DOHH2 (cell line): ENCODE data around the gene GFPT1.

Experiments used
- H3F3A ChIP-seq: fragments of 200-600 bp; sonication (generic), shearing (Covaris generic); 2 replicates; pipeline ENCODE4 v1.6.0; 2016; ENCODE audit warnings: antibody characterized with exemption, mild to moderate bottlenecking; ENCODE audit not compliant: control insufficient read depth, insufficient read depth
- H3K27ac ChIP-seq: fragments of 200-600 bp; sonication (generic); 2 replicates; pipeline ENCODE4 v1.5.1; 2014; ENCODE audit warnings: low read depth, mild to moderate bottlenecking, low read length, moderate library complexity
- H3K27me3 ChIP-seq: fragments of 200-600 bp; sonication (generic); 2 replicates; pipeline ENCODE4 v1.6.1; 2014; ENCODE audit warnings: mild to moderate bottlenecking, low read length, mixed read lengths; ENCODE audit not compliant: control insufficient read depth
- H3K36me3 ChIP-seq: fragments of 200-600 bp; sonication (generic); 2 replicates; pipeline ENCODE4 v1.6.1; 2014; ENCODE audit warnings: mild to moderate bottlenecking, low read length, moderate library complexity, mixed read lengths; ENCODE audit not compliant: control insufficient read depth
- H3K4me1 ChIP-seq: fragments of 200-600 bp; sonication (generic); 2 replicates; pipeline ENCODE4 v1.6.1; 2014; ENCODE audit warnings: mild to moderate bottlenecking, low read length, mixed read lengths; ENCODE audit not compliant: control insufficient read depth
- H3K4me2 ChIP-seq: fragments of 200-600 bp; sonication (generic); 2 replicates; pipeline ENCODE4 v1.6.0; 2014; ENCODE audit warnings: mild to moderate bottlenecking, low read length, moderate library complexity
- H3K4me3 ChIP-seq: fragments of 200-600 bp; sonication (generic); 2 replicates; pipeline ENCODE4 v1.5.1; 2014; ENCODE audit warnings: mild to moderate bottlenecking, low read length, mixed read lengths
- H3K79me2 ChIP-seq: fragments of 200-600 bp; sonication (generic); 2 replicates; pipeline ENCODE4 v1.6.1; 2014; ENCODE audit warnings: mild to moderate bottlenecking, low read length, mixed read lengths; ENCODE audit not compliant: control insufficient read depth
- H3K9me2 ChIP-seq: fragments of 200-600 bp; sonication (generic); replicated peaks from 2 replicates; pipeline ENCODE4 v1.6.1; 2014; ENCODE audit warnings: mild to moderate bottlenecking, low read length, mixed read lengths; ENCODE audit not compliant: control insufficient read depth
- H3K9me3 ChIP-seq: fragments of 200-600 bp; sonication (generic); 2 replicates; pipeline ENCODE4 v1.6.1; 2014; ENCODE audit warnings: antibody characterized with exemption, low read length, mixed read lengths; ENCODE audit not compliant: control insufficient read depth, insufficient read depth
- H4K20me1 ChIP-seq: fragments of 200-600 bp; sonication (generic); 2 replicates; pipeline ENCODE4 v1.6.0; 2014; ENCODE audit warnings: low read depth, mild to moderate bottlenecking, antibody characterized with exemption, low read length, moderate library complexity; ENCODE audit not compliant: control insufficient read depth, insufficient read depth
- EZH2phosphoT487 ChIP-seq: fragments of 200-600 bp; sonication (generic); IDR thresholded peaks from 2 replicates; pipeline ENCODE4 v1.6.1; 2017; ENCODE audit warnings: borderline replicate concordance, mild to moderate bottlenecking, antibody characterized with exemption, low read length, moderate library complexity, mixed read lengths
- TF ChIP-seq, protein P1 (sequence below): fragments of 200-600 bp; sonication (generic); IDR thresholded peaks from one replicate; pipeline ENCODE4 v1.5.1; 2014; ENCODE audit warnings: antibody characterized with exemption, mild to moderate bottlenecking, low read depth, low read length; ENCODE audit not compliant: poor library complexity, severe bottlenecking

The GFPT1 gene

DNA sequence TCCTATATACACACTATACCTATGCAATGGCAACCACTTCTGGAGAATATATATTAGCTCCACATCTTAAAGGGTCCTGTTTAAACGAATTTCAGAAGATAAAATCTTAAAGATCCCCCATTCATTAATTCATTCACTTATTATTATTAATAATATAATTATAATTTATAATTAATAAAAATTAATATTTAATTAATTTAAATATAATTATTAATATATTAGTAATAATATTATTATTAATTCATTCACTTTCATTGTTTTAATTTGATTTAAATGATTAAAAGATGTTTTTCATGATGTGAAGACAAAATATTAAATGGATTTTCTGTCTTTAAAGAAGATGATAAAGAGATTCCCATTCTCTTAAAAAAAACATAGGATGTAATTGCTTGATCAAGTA is 29.1 kb upstream of the GFPT1 start:
- peaks cover 4% of the 10 kb centered on the region; the same call in 1 of the 2 replicates for H3K36me3 ChIP-seq
- no peak overlapping the region for H3K4me2 ChIP-seq
- no peaks in the 10 kb centered on the region for H3K9me3 ChIP-seq
- no peaks in the 10 kb centered on the region for H3K9me2 ChIP-seq
- H3F3A ChIP-seq, result no peaks in the 10 kb centered on the region
- H3K27me3 ChIP-seq, result no peaks in the 10 kb centered on the region
- TF ChIP-seq, protein P1, sequence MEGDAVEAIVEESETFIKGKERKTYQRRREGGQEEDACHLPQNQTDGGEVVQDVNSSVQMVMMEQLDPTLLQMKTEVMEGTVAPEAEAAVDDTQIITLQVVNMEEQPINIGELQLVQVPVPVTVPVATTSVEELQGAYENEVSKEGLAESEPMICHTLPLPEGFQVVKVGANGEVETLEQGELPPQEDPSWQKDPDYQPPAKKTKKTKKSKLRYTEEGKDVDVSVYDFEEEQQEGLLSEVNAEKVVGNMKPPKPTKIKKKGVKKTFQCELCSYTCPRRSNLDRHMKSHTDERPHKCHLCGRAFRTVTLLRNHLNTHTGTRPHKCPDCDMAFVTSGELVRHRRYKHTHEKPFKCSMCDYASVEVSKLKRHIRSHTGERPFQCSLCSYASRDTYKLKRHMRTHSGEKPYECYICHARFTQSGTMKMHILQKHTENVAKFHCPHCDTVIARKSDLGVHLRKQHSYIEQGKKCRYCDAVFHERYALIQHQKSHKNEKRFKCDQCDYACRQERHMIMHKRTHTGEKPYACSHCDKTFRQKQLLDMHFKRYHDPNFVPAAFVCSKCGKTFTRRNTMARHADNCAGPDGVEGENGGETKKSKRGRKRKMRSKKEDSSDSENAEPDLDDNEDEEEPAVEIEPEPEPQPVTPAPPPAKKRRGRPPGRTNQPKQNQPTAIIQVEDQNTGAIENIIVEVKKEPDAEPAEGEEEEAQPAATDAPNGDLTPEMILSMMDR, result no peak
- H3K4me1 ChIP-seq, result no peaks in the 10 kb centered on the region
- no peaks in the 10 kb centered on the region for H4K20me1 ChIP-seq
- no peak overlapping the region for H3K27ac ChIP-seq
- H3K4me3 ChIP-seq, result no peak overlapping the region
- no peaks in the 10 kb centered on the region for H3K79me2 ChIP-seq

DNA sequence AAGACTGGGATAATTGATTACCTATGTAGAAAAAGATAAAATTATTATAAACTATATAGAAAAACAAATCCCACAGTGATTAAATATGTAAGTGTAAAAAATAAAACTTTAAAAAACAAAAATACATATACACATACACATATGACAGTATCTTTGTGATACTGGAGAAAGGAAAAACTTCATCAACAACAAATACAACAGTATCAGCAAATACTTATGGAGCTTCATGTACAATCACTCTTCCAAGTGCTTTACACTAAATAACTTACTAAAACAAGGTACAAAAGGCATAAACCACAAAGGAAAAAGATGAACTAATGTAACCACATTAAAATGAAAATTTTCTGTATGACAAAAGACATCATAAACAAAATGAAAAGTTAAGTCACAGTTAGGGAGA is 24.1 kb upstream of the GFPT1 start:
- H4K20me1 ChIP-seq, result no peaks in the 10 kb centered on the region
- no peaks in the 10 kb centered on the region for H3K27me3 ChIP-seq
- H3K4me3 ChIP-seq, result no peak overlapping the region
- TF ChIP-seq, protein P1, result no peak
- TF ChIP-seq EZH2phosphoT487, result no peak
- H3K36me3 ChIP-seq, result peaks cover 11% of the 10 kb centered on the region
- no peaks in the 10 kb centered on the region for H3K9me3 ChIP-seq
- H3K79me2 ChIP-seq, result no peaks in the 10 kb centered on the region
- no peak overlapping the region for H3K27ac ChIP-seq
- H3F3A ChIP-seq, result no peaks in the 10 kb centered on the region
- no peaks in the 10 kb centered on the region for H3K9me2 ChIP-seq
- no peaks in the 10 kb centered on the region for H3K4me1 ChIP-seq
- no peak overlapping the region for H3K4me2 ChIP-seq

DNA sequence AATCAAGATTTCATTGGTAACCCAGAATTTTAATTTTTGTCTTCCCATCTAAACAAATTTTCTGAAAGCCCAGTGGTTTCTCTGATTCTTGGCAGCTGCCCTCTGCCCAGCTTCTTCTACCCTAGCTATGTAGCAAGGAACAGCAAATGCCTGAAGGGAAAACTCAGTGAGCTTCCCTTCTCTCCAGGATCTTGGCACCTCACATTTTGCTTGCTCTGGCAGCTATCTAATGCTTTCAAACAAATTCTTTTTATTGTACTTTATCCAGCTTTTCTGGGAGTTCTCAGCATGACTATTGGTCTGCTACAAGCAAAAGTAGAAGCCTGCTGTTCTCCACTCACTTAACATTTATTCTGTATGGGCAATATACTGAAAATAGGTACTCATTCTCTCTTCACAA is 18.3 kb upstream of the GFPT1 start:
- no peak overlapping the region for H3K4me2 ChIP-seq
- H3K9me3 ChIP-seq, result no peaks in the 10 kb centered on the region
- no peaks in the 10 kb centered on the region for H4K20me1 ChIP-seq
- no peak overlapping the region for H3K4me3 ChIP-seq
- H3K27ac ChIP-seq, result no peak overlapping the region
- no peaks in the 10 kb centered on the region for H3K27me3 ChIP-seq
- no peaks in the 10 kb centered on the region for H3K79me2 ChIP-seq
- no peaks in the 10 kb centered on the region for H3K4me1 ChIP-seq
- no peaks in the 10 kb centered on the region for H3K9me2 ChIP-seq
- TF ChIP-seq, protein P1, result no peak
- H3K36me3 ChIP-seq, result peaks cover 15% of the 10 kb centered on the region
- H3F3A ChIP-seq, result no peaks in the 10 kb centered on the region

DNA sequence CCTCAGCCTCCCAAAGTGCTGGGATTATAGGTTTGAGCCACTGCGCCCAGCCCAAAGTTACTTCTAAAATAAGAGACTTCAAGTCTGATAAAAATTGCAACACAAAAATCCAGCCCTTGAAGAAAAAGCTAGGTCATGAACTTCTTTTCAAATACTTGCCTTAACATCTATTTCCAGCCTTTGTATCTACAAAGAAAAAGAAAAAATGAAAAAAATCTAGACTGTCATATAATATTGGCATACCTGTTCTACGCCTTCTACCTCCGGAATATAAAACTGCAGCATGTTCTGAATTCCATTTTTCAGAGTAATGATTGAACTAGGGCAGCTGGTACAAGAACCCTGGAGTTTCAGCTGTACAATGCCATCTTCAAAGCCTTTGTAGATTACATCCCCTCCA is 13.1 kb upstream of the GFPT1 start:
- H4K20me1 ChIP-seq, result no peaks in the 10 kb centered on the region
- H3K4me3 ChIP-seq, result no peak overlapping the region
- H3F3A ChIP-seq, result no peaks in the 10 kb centered on the region
- H3K27me3 ChIP-seq, result no peaks in the 10 kb centered on the region
- no peaks in the 10 kb centered on the region for H3K9me3 ChIP-seq
- TF ChIP-seq, protein P1, result no peak
- H3K4me1 ChIP-seq, result no peaks in the 10 kb centered on the region
- no peaks in the 10 kb centered on the region for H3K79me2 ChIP-seq
- peaks cover 9% of the 10 kb centered on the region for H3K36me3 ChIP-seq
- H3K27ac ChIP-seq, result no peak overlapping the region
- H3K4me2 ChIP-seq, result no peak overlapping the region
- H3K9me2 ChIP-seq, result no peaks in the 10 kb centered on the region
